OCI-LY7 (cell line): ENCODE data around the gene MYCBPAP. TPM values are rescaled to one million over a fixed set of nuclear protein-coding genes. Genes with fewer than 3 reads are reported as not detected.

ENCODE experiments used
- BruUV-seq: library from RNA; stranded (reverse); fragments of 400-500 nt; replicated peaks from 2 replicates; lab custom pipeline; 2021; lab: Mats Ljungman, UMichigan
- CTCF ChIA-PET: fragments of 300-600 bp; sonication (Branson Sonifier 250); formaldehyde crosslinking; loops from one replicate; lab custom pipeline; 2022; ENCODE audit warnings: antibody characterized with exemption; ENCODE audit not compliant: unreplicated experiment; lab: Charles Lee
- POLR2A ChIA-PET: fragments of 300-600 bp; sonication (Branson Sonifier 250); formaldehyde crosslinking; loops from one replicate; lab custom pipeline; 2022; ENCODE audit warnings: antibody characterized with exemption; lab: Charles Lee
- DNase-seq: peaks from one replicate; pipeline ENCODE4 v3.0.0-alpha.2; 2015; ENCODE audit warnings: low spot score
- H2AFZ ChIP-seq: fragments of 200-600 bp; sonication (generic), shearing (Covaris generic); 2 replicates; pipeline ENCODE4 v1.6.1; 2014; ENCODE audit warnings: mild to moderate bottlenecking, antibody characterized with exemption, low read length, moderate library complexity
- H3K27ac ChIP-seq: fragments of 200-600 bp; sonication (generic); 2 replicates; pipeline ENCODE4 v1.5.1; 2014; ENCODE audit warnings: mixed run types, low read depth, mild to moderate bottlenecking, moderate library complexity, low read length, inconsistent platforms; ENCODE audit not compliant: poor library complexity, severe bottlenecking
- H3K36me3 ChIP-seq: fragments of 200-600 bp; sonication (generic); 2 replicates; pipeline ENCODE4 v1.6.1; 2014; ENCODE audit warnings: mild to moderate bottlenecking, antibody characterized with exemption, low read length, moderate library complexity, mixed read lengths; ENCODE audit not compliant: insufficient read depth
- H3K4me1 ChIP-seq: fragments of 200-600 bp; sonication (generic); 2 replicates; pipeline ENCODE4 v1.5.1; 2014; ENCODE audit warnings: mild to moderate bottlenecking, low read length; ENCODE audit not compliant: insufficient read depth, poor library complexity, severe bottlenecking
- H3K4me2 ChIP-seq: fragments of 200-600 bp; sonication (generic); 2 replicates; pipeline ENCODE4 v1.6.1; 2014; ENCODE audit warnings: mild to moderate bottlenecking, low read length
- H3K4me3 ChIP-seq: fragments of 200-600 bp; sonication (generic); 2 replicates; pipeline ENCODE4 v1.5.1; 2014; ENCODE audit warnings: mild to moderate bottlenecking, low read depth, low read length; ENCODE audit not compliant: poor library complexity, severe bottlenecking
- H3K79me2 ChIP-seq: fragments of 200-600 bp; sonication (generic); 2 replicates; pipeline ENCODE4 v1.6.1; 2016; ENCODE audit warnings: low read depth, mild to moderate bottlenecking, low read length, moderate library complexity, mixed read lengths; ENCODE audit not compliant: insufficient read depth
- H3K9me2 ChIP-seq: fragments of 200-600 bp; sonication (generic); 2 replicates; pipeline ENCODE4 v1.6.1; 2016; ENCODE audit warnings: mild to moderate bottlenecking, low read length, mixed read lengths; ENCODE audit not compliant: insufficient read depth
- H3K9me3 ChIP-seq: fragments of 200-600 bp; sonication (generic); 2 replicates; pipeline ENCODE4 v1.6.1; 2014; ENCODE audit warnings: mild to moderate bottlenecking, mixed run types, low read length, mixed read lengths
- H4K20me1 ChIP-seq: fragments of 200-600 bp; sonication (generic); 2 replicates; pipeline ENCODE4 v1.6.1; 2014; ENCODE audit warnings: mild to moderate bottlenecking, antibody characterized with exemption, low read length, moderate library complexity, mixed read lengths; ENCODE audit not compliant: insufficient read depth
- CTCF ChIP-seq: fragments of 200-600 bp; sonication (generic); conservative IDR thresholded peaks from 2 replicates; pipeline ENCODE4 v1.5.1; 2014; ENCODE audit warnings: mild to moderate bottlenecking, antibody characterized with exemption, low read length, moderate library complexity, mixed read lengths
- EZH2phosphoT487 ChIP-seq: fragments of 200-600 bp; sonication (generic); IDR thresholded peaks from 2 replicates; pipeline ENCODE4 v1.6.1; 2018; ENCODE audit warnings: low read depth, borderline replicate concordance, mild to moderate bottlenecking, mixed run types, antibody characterized with exemption, low read length, moderate library complexity, mixed read lengths
- intact Hi-C: fragments of 100-400 bp; cut with micrococcal nuclease; formaldehyde crosslinking; loops from one replicate; pipeline ENCODE4 v1.10.0; 2022; ENCODE audit not compliant: unreplicated experiment
- total RNA-seq, 2 experiments: library from RNA; depleted of rRNA in 1 of 2; stranded (reverse); fragments of >200 nt in 1 of 2; shearing (Covaris generic) in 1 of 2; gene quantifications; 2 replicates each; pipeline ENCODE4 v1.2.3, GENCODE V29; 2014 to 2022

Gene MYCBPAP
- total RNA-seq, 2 experiments from 2014 or later: 5.0 to 6.8 TPM

- intact Hi-C loops: no loop called here
- BruUV-seq: no TSS peak
Measured at GRCh38 chr17:50467114-50467854, 41.0 kb upstream of the MYCBPAP start.

GRCh38 chr17:50467855-50468303 lies 40.4 kb upstream of the MYCBPAP start:
- Histone ChIP-seq H3K79me2 (no peaks in the 10 kb centered on the region), H3K9me2 (no peaks in the 10 kb centered on the region), H3K36me3 (no peaks in the 10 kb centered on the region), H2AFZ (no peak overlapping the region), H3K4me3 (no peak overlapping the region), H3K9me3 (no peaks in the 10 kb centered on the region), H3K4me2 (no peak overlapping the region), H3K27ac (no peak overlapping the region), H4K20me1 (no peaks in the 10 kb centered on the region), H3K4me1 (peaks cover 3% of the 10 kb centered on the region)
- no peak for DNase-seq
- ChIA-PET POLR2A (interaction anchor here (0.6 kb wide), 2 partner anchors 779 to 1580 kb away, joined by 3 to 5 read pairs; no protein-coding TSS in a partner anchor), CTCF (interaction anchor here (0.5 kb wide), 1 partner anchor 10 kb away, joined by 9 read pairs; no protein-coding TSS in a partner anchor)
- intact Hi-C loops: no loop called here
- BruUV-seq: no TSS peak
- no peak for TF ChIP-seq CTCF

More at GRCh38 chr17:50467114-50467854, 41.0 kb upstream of the MYCBPAP start:
- H3K9me2 ChIP-seq: no peaks in the 10 kb centered on the region
- no peak overlapping the region for H3K4me2 ChIP-seq
- no peaks in the 10 kb centered on the region for H3K36me3 ChIP-seq
- TF ChIP-seq CTCF (no peak), EZH2phosphoT487 (no peak)
- DNase-seq: no peak
- no peak overlapping the region for H3K27ac ChIP-seq
- no peaks in the 10 kb centered on the region for H3K79me2 ChIP-seq
- H3K9me3 ChIP-seq: no peaks in the 10 kb centered on the region
- H4K20me1 ChIP-seq: no peaks in the 10 kb centered on the region
- H3K4me3 ChIP-seq: no peak overlapping the region
- peaks cover 3% of the 10 kb centered on the region for H3K4me1 ChIP-seq
- CTCF ChIA-PET: no interaction called here
- no peak overlapping the region for H2AFZ ChIP-seq
- POLR2A ChIA-PET: interaction anchor here (0.6 kb wide), 3 partner anchors 75 to 1579 kb away, joined by 3 to 5 read pairs (median 3); no protein-coding TSS in a partner anchor
